ENCODE measurements around the gene STIP1.

The STIP1 gene

GRCh38 chr11:64220271-64220670, 34.3 kb downstream of the STIP1 start:
- H3K9ac ChIP-seq (ENCODE audit: low read length) = no peak overlapping the region
- H3K9me2 ChIP-seq (ENCODE audit: low read depth, low read length) = no peaks in the 10 kb centered on the region
- peaks cover 53% of the 10 kb centered on the region for H3K36me3 ChIP-seq (ENCODE audit: insufficient read depth, low read length)
- no peak overlapping the region for H3K27ac ChIP-seq (ENCODE audit: low read depth, low read length, poor library complexity, severe bottlenecking)
- no peaks in the 10 kb centered on the region for H3K79me2 ChIP-seq (ENCODE audit: insufficient read depth, low read length)
- TF ChIP-seq EZH2 (IDR thresholded peaks at IDR 0.05; ENCODE audit: borderline replicate concordance, low read length) (no peak), CTCF (IDR thresholded peaks at IDR 0.05; ENCODE audit: low read length) (no peak)
- no peaks in the 10 kb centered on the region for H4K20me1 ChIP-seq (ENCODE audit: insufficient read depth, low read length)
- H3K9me3 ChIP-seq (ENCODE audit: low read length) = no peaks in the 10 kb centered on the region
- H3K4me1 ChIP-seq (ENCODE audit: insufficient read depth, low read length, severe bottlenecking) = peaks cover 12% of the 10 kb centered on the region
- H3K4me3 ChIP-seq (ENCODE audit: low read depth, low read length, poor library complexity, severe bottlenecking) = no peak overlapping the region
- H2AFZ ChIP-seq (ENCODE audit: low read length) = no peak overlapping the region
- H3K4me2 ChIP-seq (ENCODE audit: low read length) = no peak overlapping the region
- H3K27me3 ChIP-seq (ENCODE audit: insufficient read depth, low read length) = no peaks in the 10 kb centered on the region
- no peaks in the 10 kb centered on the region for H3F3A ChIP-seq (ENCODE audit: insufficient read depth, low read length)

- Histone ChIP-seq H3K9me3 (ENCODE audit: low read length) (no peaks in the 10 kb centered on the region), H3K4me3 (ENCODE audit: low read depth, low read length, poor library complexity, severe bottlenecking) (no peak overlapping the region), H3K79me2 (ENCODE audit: insufficient read depth, low read length) (no peaks in the 10 kb centered on the region), H3K9ac (ENCODE audit: low read length) (no peak overlapping the region), H3K9me2 (ENCODE audit: low read depth, low read length) (no peaks in the 10 kb centered on the region), H3K27me3 (ENCODE audit: insufficient read depth, low read length) (no peaks in the 10 kb centered on the region), H4K20me1 (ENCODE audit: insufficient read depth, low read length) (no peaks in the 10 kb centered on the region), H3K27ac (ENCODE audit: low read depth, low read length, poor library complexity, severe bottlenecking) (no peak overlapping the region), H3K36me3 (ENCODE audit: insufficient read depth, low read length) (peaks cover 53% of the 10 kb centered on the region), H3K4me1 (ENCODE audit: insufficient read depth, low read length, severe bottlenecking) (peaks cover 17% of the 10 kb centered on the region), H3K4me2 (ENCODE audit: low read length) (no peak overlapping the region), H2AFZ (ENCODE audit: low read length) (no peak overlapping the region), H3F3A (ENCODE audit: insufficient read depth, low read length) (no peaks in the 10 kb centered on the region)
- TF ChIP-seq EZH2 (IDR thresholded peaks at IDR 0.05; ENCODE audit: borderline replicate concordance, low read length) (no peak), CTCF (IDR thresholded peaks at IDR 0.05; ENCODE audit: low read length) (no peak)
These were observed 34.8 kb downstream of the STIP1 start for GRCh38 chr11:64220798-64221197.

GRCh38 chr11:64222651-64223000, 36.7 kb downstream of the STIP1 start:
- no peak for TF ChIP-seq EZH2 (IDR thresholded peaks at IDR 0.05; ENCODE audit: borderline replicate concordance, low read length)
- no peak for TF ChIP-seq CTCF (IDR thresholded peaks at IDR 0.05; ENCODE audit: low read length)
- no peak overlapping the region for H3K4me3 ChIP-seq (ENCODE audit: low read depth, low read length, poor library complexity, severe bottlenecking)
- no peaks in the 10 kb centered on the region for H3K9me3 ChIP-seq (ENCODE audit: low read length)
- H2AFZ ChIP-seq (ENCODE audit: low read length) = no peak overlapping the region
- no peak overlapping the region for H3K9ac ChIP-seq (ENCODE audit: low read length)
- H3K27ac ChIP-seq (ENCODE audit: low read depth, low read length, poor library complexity, severe bottlenecking) = peak overlapping the region; percentile 5
- H3K4me1 ChIP-seq (ENCODE audit: insufficient read depth, low read length, severe bottlenecking) = peaks cover 30% of the 10 kb centered on the region
- no peaks in the 10 kb centered on the region for H3K79me2 ChIP-seq (ENCODE audit: insufficient read depth, low read length)
- no peaks in the 10 kb centered on the region for H3K27me3 ChIP-seq (ENCODE audit: insufficient read depth, low read length)
- H3F3A ChIP-seq (ENCODE audit: insufficient read depth, low read length) = no peaks in the 10 kb centered on the region
- H3K36me3 ChIP-seq (ENCODE audit: insufficient read depth, low read length) = peaks cover 53% of the 10 kb centered on the region
- no peak overlapping the region for H3K4me2 ChIP-seq (ENCODE audit: low read length)
- no peaks in the 10 kb centered on the region for H3K9me2 ChIP-seq (ENCODE audit: low read depth, low read length)
- no peaks in the 10 kb centered on the region for H4K20me1 ChIP-seq (ENCODE audit: insufficient read depth, low read length)

Data from OCI-LY1 (cell line).